Gastrocnemius medialis (tissue), 4 donors: ENCODE data around the gene FIG4. TPM values are rescaled to one million over a fixed set of nuclear protein-coding genes. Genes with fewer than 3 reads are reported as not detected.
A peak's percentile ranks its signal among the peaks of the same experiment; 100 is the strongest.
"Not testable (repeated sequence)": the region's sequence is repeated elsewhere in the genome, so short reads cannot be mapped to it uniquely, and the experiment has no call there.

Source experiments
- ATAC-seq, 2 donors: fragments of 150-250 bp; one replicate each; pipeline ENCODE4 v1.9.1; 2016
- DNase-seq, 2 donors: peaks; one replicate each; pipeline ENCODE4 v3.0.0-alpha.2; 2019
- H3K27ac ChIP-seq, 4 donors: fragments of 200-600 bp; sonication (generic); 1 replicate in 1 of 4; 2 replicates in 3 of 4; pipeline ENCODE4 v1.5.1; 2016 to 2018; ENCODE audit warnings: mild to moderate bottlenecking in 2 of 4, moderate library complexity in 1 of 4
- H3K27me3 ChIP-seq, 3 donors: fragments of 200-600 bp; sonication (generic) in 2 of 3; 1 replicate in 1 of 3; 2 replicates in 2 of 3; pipeline versions ENCODE4 v1.5.1 to v1.6.0; 2016 to 2019; ENCODE audit warnings: mild to moderate bottlenecking in 1 of 3, moderate library complexity in 1 of 3
- H3K36me3 ChIP-seq, 2 donors: fragments of 200-600 bp; sonication (generic) in 1 of 2; one replicate each; pipeline ENCODE4 v1.5.1; 2017 to 2018
- H3K4me1 ChIP-seq, 2 donors: fragments of 200-600 bp; sonication (generic) in 1 of 2; one replicate each; pipeline ENCODE4 v1.5.1; 2016 to 2017; ENCODE audit warnings: mild to moderate bottlenecking in 2 of 2
- H3K4me3 ChIP-seq, 4 donors: fragments of 200-600 bp; sonication (generic) in 3 of 4; 1 replicate in 1 of 4; 2 replicates in 3 of 4; pipeline ENCODE4 v1.5.1; 2016 to 2019; ENCODE audit warnings: mild to moderate bottlenecking in 2 of 4
- H3K9me3 ChIP-seq, 3 donors: fragments of 200-600 bp; sonication (generic) in 2 of 3; 1 replicate in 1 of 3; 2 replicates in 2 of 3; pipeline ENCODE4 v1.5.1; 2016 to 2019
- POLR2A ChIP-seq, 2 donors: fragments of 450-650 bp; IDR thresholded peaks; one replicate each; pipeline ENCODE4 v1.6.1; 2017; ENCODE audit warnings: antibody characterized with exemption in 2 of 2, mild to moderate bottlenecking in 2 of 2, moderate library complexity in 2 of 2
- in situ Hi-C, 4 donors: fragments of 200-750 bp; cut with MboI; loops; one replicate each; pipeline versions ENCODE4 v1.15.0 to v1.8.0; 2017; ENCODE audit warnings: low sequenced_read_pairs in 4 of 4
- intact Hi-C: fragments of 100-400 bp; cut with DNase I; formaldehyde crosslinking; loops from one replicate; pipeline ENCODE4 v1.15.1; 2023; ENCODE audit warnings: low total_unique reads
- total RNA-seq, 4 donors: library from RNA; depleted of rRNA; stranded (reverse); fragments of >200 nt; gene quantifications; one replicate each; pipeline versions ENCODE4 v1.1.0 to v1.2.3, GENCODE V29; 2016
- TF ChIP-seq, protein P1 (sequence below), 5 experiments: fragments of 450-650 bp in 3 of 5; fragments of 200-600 bp in 2 of 5; sonication (generic) in 2 of 5; IDR thresholded peaks in 4 of 5; conservative IDR thresholded peaks in 1 of 5; 1 replicate in 4 of 5; 2 replicates in 1 of 5; pipeline ENCODE4 v1.5.1; 2016 to 2019; ENCODE audit warnings: antibody characterized with exemption in 5 of 5, mild to moderate bottlenecking in 3 of 5, moderate library complexity in 3 of 5

Gene FIG4
- total RNA-seq, 4 donors from 2014 or later = 5.3 to 11.8 (median 9.1) TPM

DNA sequence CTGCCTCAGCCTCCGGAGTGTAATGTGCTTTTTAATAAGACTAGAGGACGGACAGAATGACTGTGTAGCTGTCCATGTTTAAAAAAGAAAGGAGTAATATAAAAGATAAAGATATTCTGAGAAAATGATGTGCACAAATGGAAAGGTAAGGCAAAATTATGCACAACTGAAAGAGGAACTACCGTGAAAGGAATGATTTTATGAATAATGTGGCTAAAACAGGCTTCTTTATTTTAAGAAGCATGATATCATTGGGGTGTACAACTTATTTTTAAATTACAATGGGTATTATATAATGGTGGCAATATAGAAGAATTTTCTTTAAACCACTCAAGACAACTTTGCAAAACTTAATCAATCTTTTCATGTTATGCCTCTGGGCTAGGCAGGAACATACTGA lies 78.1 kb downstream of the FIG4 start:
- Histone ChIP-seq H3K36me3 (peaks cover 0 to 23% of the 10 kb centered on the region in 2 donors), H3K4me1 (peaks cover 11 to 21% of the 10 kb centered on the region in 2 donors), H3K27ac (no peak overlapping the region), H3K9me3 (no peaks in the 10 kb centered on the region), H3K4me3 (no peak overlapping the region), H3K27me3 (no peaks in the 10 kb centered on the region)
- in situ Hi-C loops (no loop called here), intact Hi-C loops (no loop called here)
- DNase-seq = no peak
- no peak for ATAC-seq
- TF ChIP-seq, protein P1, sequence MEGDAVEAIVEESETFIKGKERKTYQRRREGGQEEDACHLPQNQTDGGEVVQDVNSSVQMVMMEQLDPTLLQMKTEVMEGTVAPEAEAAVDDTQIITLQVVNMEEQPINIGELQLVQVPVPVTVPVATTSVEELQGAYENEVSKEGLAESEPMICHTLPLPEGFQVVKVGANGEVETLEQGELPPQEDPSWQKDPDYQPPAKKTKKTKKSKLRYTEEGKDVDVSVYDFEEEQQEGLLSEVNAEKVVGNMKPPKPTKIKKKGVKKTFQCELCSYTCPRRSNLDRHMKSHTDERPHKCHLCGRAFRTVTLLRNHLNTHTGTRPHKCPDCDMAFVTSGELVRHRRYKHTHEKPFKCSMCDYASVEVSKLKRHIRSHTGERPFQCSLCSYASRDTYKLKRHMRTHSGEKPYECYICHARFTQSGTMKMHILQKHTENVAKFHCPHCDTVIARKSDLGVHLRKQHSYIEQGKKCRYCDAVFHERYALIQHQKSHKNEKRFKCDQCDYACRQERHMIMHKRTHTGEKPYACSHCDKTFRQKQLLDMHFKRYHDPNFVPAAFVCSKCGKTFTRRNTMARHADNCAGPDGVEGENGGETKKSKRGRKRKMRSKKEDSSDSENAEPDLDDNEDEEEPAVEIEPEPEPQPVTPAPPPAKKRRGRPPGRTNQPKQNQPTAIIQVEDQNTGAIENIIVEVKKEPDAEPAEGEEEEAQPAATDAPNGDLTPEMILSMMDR (IDR thresholded peaks at IDR 0.05 in 4 of 5, conservative IDR thresholded peaks at IDR 0.05 in 1 of 5) = no peak
- TF ChIP-seq POLR2A (IDR thresholded peaks at IDR 0.05) = no peak

DNA sequence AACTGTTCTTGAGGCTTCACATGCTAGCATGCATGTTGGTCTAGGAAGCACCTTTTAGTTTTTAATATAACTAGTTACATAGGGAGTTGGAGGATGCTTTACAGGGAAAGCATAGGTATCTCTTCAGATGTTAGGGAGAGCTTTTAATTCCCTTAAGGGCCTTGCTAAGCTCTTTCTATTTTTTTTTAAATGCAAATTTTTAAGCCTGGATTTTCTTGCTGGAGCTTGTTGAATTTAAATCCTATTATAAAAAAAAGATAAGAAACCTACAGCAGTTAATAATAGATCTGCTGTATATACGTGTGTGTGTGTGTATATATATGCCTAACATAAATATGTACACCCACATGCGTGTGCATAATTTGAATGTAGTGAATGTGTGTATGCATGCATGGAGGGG lies 79.0 kb downstream of the FIG4 start:
- no peak for TF ChIP-seq POLR2A (IDR thresholded peaks at IDR 0.05)
- TF ChIP-seq, protein P1 (IDR thresholded peaks at IDR 0.05 in 4 of 5, conservative IDR thresholded peaks at IDR 0.05 in 1 of 5) = no peak
- ATAC-seq (no peak), DNase-seq (no peak)
- Histone ChIP-seq H3K27me3 (no peaks in the 10 kb centered on the region), H3K27ac (no peak overlapping the region), H3K4me1 (peaks cover 11 to 21% of the 10 kb centered on the region in 2 donors), H3K9me3 (no peaks in the 10 kb centered on the region), H3K4me3 (no peak overlapping the region), H3K36me3 (peaks cover 0 to 23% of the 10 kb centered on the region in 2 donors)
- intact Hi-C loops = no loop called here
- in situ Hi-C loops = no loop called here

- intact Hi-C loops = no loop called here
- Histone ChIP-seq H3K27me3 (no peaks in the 10 kb centered on the region), H3K9me3 (no peaks in the 10 kb centered on the region), H3K36me3 (peaks cover 0 to 23% of the 10 kb centered on the region in 2 donors), H3K4me1 (peaks cover 11 to 16% of the 10 kb centered on the region in 2 donors), H3K27ac (no peak overlapping the region), H3K4me3 (no peak overlapping the region)
- TF ChIP-seq, protein P1 (IDR thresholded peaks at IDR 0.05 in 4 of 5, conservative IDR thresholded peaks at IDR 0.05 in 1 of 5) = no peak
- no peak for TF ChIP-seq POLR2A (IDR thresholded peaks at IDR 0.05)
- in situ Hi-C loops = no loop called here
- DNase-seq = no peak
- ATAC-seq = no peak
These were observed 79.7 kb downstream of the FIG4 start for GRCh38 chr6:109770779-109771178.

GRCh38 chr6:109771939-109772755 lies 81.1 kb downstream of the FIG4 start:
- DNase-seq = peak in 1 of 2 donors; percentile 15
- Histone ChIP-seq H3K4me1 (peaks cover 10 to 11% of the 10 kb centered on the region in 2 donors), H3K36me3 (peaks cover 0 to 13% of the 10 kb centered on the region in 2 donors), H3K27ac (peak overlapping the region in 2 of 4 donors; percentile 0 to 22)
- H3K4me3 ChIP-seq, H3K27me3 ChIP-seq, intact Hi-C loops, in situ Hi-C loops, H3K9me3 ChIP-seq: not testable (repeated sequence)
- ATAC-seq = peak; percentile 39 to 64

- TF ChIP-seq, protein P1 (IDR thresholded peaks at IDR 0.05 in 4 of 5, conservative IDR thresholded peaks at IDR 0.05 in 1 of 5) = no peak
- no peak for TF ChIP-seq POLR2A (IDR thresholded peaks at IDR 0.05)
- H3K9me3 ChIP-seq = no peaks in the 10 kb centered on the region
- no peak overlapping the region for H3K4me3 ChIP-seq
- ATAC-seq (peak in 1 of 2 donors; percentile 62), DNase-seq (peak in 1 of 2 donors; percentile 18)
- peaks cover 10 to 11% of the 10 kb centered on the region in 2 donors for H3K4me1 ChIP-seq
- no peaks in the 10 kb centered on the region for H3K27me3 ChIP-seq
- in situ Hi-C loops = no loop called here
- H3K27ac ChIP-seq = peak overlapping the region in 1 of 4 donors; percentile 22
- intact Hi-C loops = no loop called here
- H3K36me3 ChIP-seq = peaks cover 0 to 7% of the 10 kb centered on the region in 2 donors
These were observed 81.9 kb downstream of the FIG4 start for GRCh38 chr6:109772883-109773431.
